Endothelial cell of umbilical vein (primary cell): ENCODE measurements around the gene CHCHD3. TPM values are rescaled to one million over a fixed set of nuclear protein-coding genes. Genes with fewer than 3 reads are reported as not detected.

ENCODE experiments used
- BruUV-seq: library from RNA; stranded (reverse); fragments of 400-500 nt; replicated peaks from 2 replicates; lab custom pipeline; 2021; lab: Mats Ljungman, UMichigan
- CTCF ChIA-PET: fragments of 300-600, 350-600 bp; sonication (Branson Sonifier 250); formaldehyde crosslinking; loops from one replicate; lab custom pipeline; 2021; ENCODE audit warnings: antibody characterized with exemption, inconsistent platforms; lab: Charles Lee
- POLR2A ChIA-PET: fragments of 300-600, 350-600 bp; sonication (Branson Sonifier 250); formaldehyde crosslinking; loops from one replicate; lab custom pipeline; 2021; ENCODE audit warnings: antibody characterized with exemption, inconsistent platforms; lab: Charles Lee
- DNase-seq: peaks from one replicate; pipeline ENCODE4 v3.0.0-alpha.2; 2011; ENCODE audit warnings: low read depth, low spot score
- FAIRE-seq: peaks from 2 replicates; lab custom pipeline; 2011; peaks lifted over from hg19 to GRCh38; lab: Jason Lieb, UNC
- H2AFZ ChIP-seq: 2 replicates; pipeline ENCODE4 v1.6.0; 2012; ENCODE audit warnings: low read depth, low read length, control low read depth, inconsistent platforms
- H3K27ac ChIP-seq: 2 replicates; pipeline ENCODE4 v1.5.1; 2011; ENCODE audit warnings: low read depth, mild to moderate bottlenecking, control low read depth, low read length, moderate library complexity; ENCODE audit not compliant: insufficient read depth
- H3K27me3 ChIP-seq, 2 experiments: 2 replicates each; pipeline versions ENCODE4 v1.6.0 to v1.6.1; 2011; ENCODE audit warnings: low read length in 2 of 2, mixed read lengths in 1 of 2; ENCODE audit not compliant: control insufficient read depth in 2 of 2, insufficient read depth in 2 of 2
- H3K36me3 ChIP-seq, 2 experiments: 2 replicates in 1 of 2; 3 replicates in 1 of 2; pipeline ENCODE4 v1.5.1; 2011; ENCODE audit warnings: low read length in 2 of 2, mild to moderate bottlenecking in 1 of 2, moderate library complexity in 1 of 2; ENCODE audit not compliant: control insufficient read depth in 2 of 2, insufficient read depth in 2 of 2; ENCODE audit errors: extremely low read depth in 1 of 2
- H3K4me1 ChIP-seq: 3 replicates; pipeline ENCODE4 v1.5.1; 2011; ENCODE audit warnings: mild to moderate bottlenecking, low read length; ENCODE audit not compliant: control insufficient read depth, insufficient read depth; ENCODE audit errors: extremely low read depth
- H3K4me2 ChIP-seq: 2 replicates; pipeline ENCODE4 v1.6.1; 2011; ENCODE audit warnings: low read length, control low read depth, mixed read lengths; ENCODE audit not compliant: insufficient read depth
- H3K4me3 ChIP-seq, 3 experiments: fragments of 200-600 bp in 1 of 3; sonication (generic), shearing (Covaris generic) in 1 of 3; replicated peaks in 1 of 3; 2 replicates each; pipeline ENCODE4 v1.5.1; 2011 to 2016; ENCODE audit warnings: control low read depth in 3 of 3, low read length in 3 of 3, mild to moderate bottlenecking in 2 of 3, inconsistent platforms in 1 of 3, low read depth in 1 of 3, moderate library complexity in 1 of 3; ENCODE audit not compliant: insufficient read depth in 1 of 3
- H3K79me2 ChIP-seq: 2 replicates; pipeline ENCODE4 v1.6.0; 2012; ENCODE audit warnings: low read length, inconsistent platforms; ENCODE audit not compliant: control insufficient read depth, insufficient read depth
- H3K9ac ChIP-seq: replicated peaks from 2 replicates; pipeline ENCODE3; 2011; ENCODE audit warnings: low read length, control low read depth; ENCODE audit not compliant: insufficient read depth; ENCODE audit errors: extremely low read depth
- H3K9me1 ChIP-seq: replicated peaks from 3 replicates; pipeline ENCODE4 v1.6.0; 2011; ENCODE audit warnings: mild to moderate bottlenecking, low read length; ENCODE audit not compliant: control insufficient read depth, insufficient read depth; ENCODE audit errors: extremely low read depth
- H3K9me3 ChIP-seq: replicated peaks from 2 replicates; pipeline ENCODE4 v1.5.1; 2012; ENCODE audit warnings: low read length, inconsistent platforms; ENCODE audit not compliant: control insufficient read depth, insufficient read depth
- H4K20me1 ChIP-seq: replicated peaks from 2 replicates; pipeline ENCODE3; 2011; ENCODE audit warnings: mild to moderate bottlenecking, low read length; ENCODE audit not compliant: control insufficient read depth, insufficient read depth; ENCODE audit errors: extremely low read depth
- FOS ChIP-seq: IDR thresholded peaks from 2 replicates; pipeline ENCODE4 v1.6.1; 2011; ENCODE audit warnings: mild to moderate bottlenecking, low read length, moderate library complexity, borderline replicate concordance; ENCODE audit not compliant: insufficient read depth
- MYC ChIP-seq: IDR thresholded peaks from one replicate; pipeline ENCODE4 v1.6.1; 2011; ENCODE audit warnings: mild to moderate bottlenecking, low read depth, low read length
- POLR2A ChIP-seq: IDR thresholded peaks from 2 replicates; pipeline ENCODE4 v1.6.1; 2012; ENCODE audit warnings: low read depth, mild to moderate bottlenecking, control low read depth, low read length
- POLR2AphosphoS5 ChIP-seq: IDR thresholded peaks from 2 replicates; pipeline ENCODE4 v1.6.1; 2012; ENCODE audit warnings: low read depth, mild to moderate bottlenecking, control low read depth, low read length, moderate library complexity; ENCODE audit not compliant: insufficient read depth
- dilution Hi-C: fragments of 300-500 bp; cut with MboI; formaldehyde crosslinking; loops from one replicate; pipeline ENCODE4 v1.15.0; 2019; ENCODE audit warnings: low sequenced_read_pairs; ENCODE audit not compliant: extremely low pct_ligation_motif_present
- intact Hi-C: fragments of 100-400 bp; cut with micrococcal nuclease; formaldehyde crosslinking; loops from one replicate; pipeline ENCODE4 v1.10.0; 2022
- polyA plus RNA-seq, 4 experiments: library from polyadenylated mRNA; depleted of rRNA in 3 of 4; stranded (reverse) in 3 of 4; unstranded in 1 of 4; fragments of >200 nt; gene quantifications; 2 replicates each; pipeline versions ENCODE4 v1.2.1 to v1.2.3, GENCODE V29; 2011 to 2012; ENCODE audit warnings: missing spikeins in 1 of 4
- total RNA-seq: library from RNA; stranded (reverse); gene quantifications from 2 replicates; pipeline ENCODE4 v1.2.3, GENCODE V29; 2021
- TF ChIP-seq, protein P1 (sequence below): IDR thresholded peaks from 2 replicates; pipeline ENCODE4 v1.6.1; 2011; ENCODE audit not compliant: insufficient read depth, insufficient read length

The CHCHD3 gene
- total and polyA plus RNA-seq, 2 donors (not counting 3 experiments of a cell fraction or from before 2014, with no cell fraction given) = 22.0 to 63.7 TPM

DNA sequence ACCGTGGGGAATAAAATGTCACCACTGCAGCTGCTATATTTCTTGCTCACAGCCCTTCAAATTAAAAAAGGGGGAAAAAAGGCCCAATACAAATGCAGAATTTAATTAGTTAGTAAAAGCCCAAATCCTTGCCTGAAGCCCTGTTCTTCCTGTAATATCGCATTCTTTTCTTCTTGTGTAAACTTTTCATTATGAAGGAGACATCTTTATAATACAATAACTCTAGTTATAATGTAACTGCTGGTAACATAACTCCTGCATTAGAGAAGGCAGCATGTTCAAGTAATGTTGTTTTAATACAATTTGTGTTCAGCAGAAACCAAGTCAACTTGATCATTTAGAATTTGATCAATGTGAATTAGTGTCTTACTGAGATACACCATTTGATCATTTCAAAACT, 250.9 kb downstream of the CHCHD3 start:
- BruUV-seq = no TSS peak
- Histone ChIP-seq H3K9me3 (no peaks in the 10 kb centered on the region), H3K4me1 (no peaks in the 10 kb centered on the region), H3K4me2 (no peak overlapping the region), H3K36me3 (no peaks in the 10 kb centered on the region), H3K27me3 (no peaks in the 10 kb centered on the region), H3K4me3 (no peak overlapping the region), H3K27ac (no peak overlapping the region), H3K79me2 (no peaks in the 10 kb centered on the region), H4K20me1 (no peaks in the 10 kb centered on the region), H3K9me1 (no peaks in the 10 kb centered on the region), H2AFZ (no peak overlapping the region), H3K9ac (no peak overlapping the region)
- CTCF ChIA-PET = interaction anchor here (1.5 kb wide), 1 partner anchor 19 kb away, joined by 3 read pairs; no protein-coding TSS in a partner anchor
- POLR2A ChIA-PET = no interaction called here
- DNase-seq (no peak), FAIRE-seq (no peak)
- no peak for TF ChIP-seq FOS
- TF ChIP-seq, protein P1, sequence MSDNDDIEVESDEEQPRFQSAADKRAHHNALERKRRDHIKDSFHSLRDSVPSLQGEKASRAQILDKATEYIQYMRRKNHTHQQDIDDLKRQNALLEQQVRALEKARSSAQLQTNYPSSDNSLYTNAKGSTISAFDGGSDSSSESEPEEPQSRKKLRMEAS = no peak
- intact Hi-C loops (no loop called here), dilution Hi-C loops (no loop called here)

DNA sequence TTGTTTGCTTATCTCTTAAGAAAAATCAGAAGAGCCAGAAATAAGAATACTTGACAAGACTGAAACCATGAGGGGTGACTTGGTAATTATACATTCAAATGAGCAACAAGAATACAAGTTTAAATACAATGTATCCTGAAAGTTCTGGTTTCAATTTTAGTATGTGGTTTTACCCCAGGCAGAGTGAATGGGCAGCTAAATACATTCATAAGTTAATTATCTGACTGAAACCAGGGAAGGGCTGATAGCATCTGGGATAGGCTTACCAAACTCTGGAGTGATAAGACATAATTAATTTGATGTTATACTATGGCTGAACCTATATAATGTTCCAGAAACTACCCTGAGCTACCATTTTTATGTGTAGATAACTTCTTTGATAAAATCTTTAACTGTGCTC, 253.4 kb downstream of the CHCHD3 start:
- BruUV-seq = no TSS peak
- Histone ChIP-seq H3K4me3 (no peak overlapping the region), H3K79me2 (no peaks in the 10 kb centered on the region), H3K9me1 (no peaks in the 10 kb centered on the region), H3K4me2 (no peak overlapping the region), H3K27me3 (no peaks in the 10 kb centered on the region), H3K9me3 (no peaks in the 10 kb centered on the region), H4K20me1 (no peaks in the 10 kb centered on the region), H3K27ac (no peak overlapping the region), H3K36me3 (peaks cover 0 to 1% of the 10 kb centered on the region in 2 experiments), H3K9ac (no peak overlapping the region), H2AFZ (no peak overlapping the region), H3K4me1 (no peaks in the 10 kb centered on the region)
- TF ChIP-seq MYC = no peak
- TF ChIP-seq POLR2A = no peak
- TF ChIP-seq, protein P1 = no peak
- no peak for TF ChIP-seq POLR2AphosphoS5
- POLR2A ChIA-PET = no interaction called here
- FAIRE-seq = no peak
- intact Hi-C loops = no loop called here
- dilution Hi-C loops = no loop called here
- CTCF ChIA-PET = no interaction called here
- DNase-seq = no peak
